GM23338 (cell line): Measurements from ENCODE around the gene PPP1R7. TPM values are rescaled to one million over a fixed set of nuclear protein-coding genes. Genes with fewer than 3 reads are reported as not detected.

ENCODE experiments used
- ATAC-seq: fragments of 200-7000 bp; cut with Tn5 transposase; 3 replicates; pipeline ENCODE4 v1.9.1; 2020
- DNase-seq: peaks from one replicate; pipeline ENCODE4 v3.0.0-alpha.2; 2015; ENCODE audit warnings: low spot score
- H2AFZ ChIP-seq: fragments of 200-600 bp; sonication (generic); 2 replicates; pipeline ENCODE4 v1.8.0; 2016; ENCODE audit warnings: antibody characterized with exemption, mild to moderate bottlenecking, moderate library complexity
- H3F3A ChIP-seq: fragments of 200-600 bp; sonication (generic); replicated peaks from 2 replicates; pipeline ENCODE4 v1.8.0; 2017; ENCODE audit warnings: antibody characterized with exemption, mixed run types, low read depth
- H3K27ac ChIP-seq: fragments of 200-600 bp; sonication (generic); 2 replicates; pipeline ENCODE4 v1.6.1; 2016; ENCODE audit warnings: low read depth
- H3K27me3 ChIP-seq: fragments of 200-600 bp; sonication (generic); 2 replicates; pipeline ENCODE4 v1.8.0; 2016; ENCODE audit warnings: mild to moderate bottlenecking, mixed run types, moderate library complexity; ENCODE audit not compliant: insufficient read depth
- H3K36me3 ChIP-seq: fragments of 200-600 bp; sonication (generic); 2 replicates; pipeline ENCODE4 v1.8.0; 2016; ENCODE audit warnings: mild to moderate bottlenecking; ENCODE audit not compliant: insufficient read depth
- H3K4me1 ChIP-seq: fragments of 200-600 bp; sonication (generic); 2 replicates; pipeline ENCODE4 v1.8.0; 2016; ENCODE audit warnings: mild to moderate bottlenecking, moderate library complexity; ENCODE audit not compliant: insufficient read depth
- H3K4me2 ChIP-seq: fragments of 200-600 bp; sonication (generic); 2 replicates; pipeline ENCODE4 v1.7.1; 2017; ENCODE audit warnings: mixed run types
- H3K4me3 ChIP-seq: fragments of 200-600 bp; sonication (generic); 2 replicates; pipeline ENCODE4 v1.6.1; 2016; ENCODE audit warnings: mixed run types
- H3K79me2 ChIP-seq: fragments of 200-600 bp; sonication (generic); replicated peaks from 2 replicates; pipeline ENCODE4 v1.8.0; 2017; ENCODE audit warnings: mild to moderate bottlenecking; ENCODE audit not compliant: insufficient read depth
- H3K9me2 ChIP-seq: fragments of 200-600 bp; sonication (generic); 2 replicates; pipeline ENCODE4 v1.8.0; 2017; ENCODE audit not compliant: insufficient read depth
- H4K20me1 ChIP-seq: fragments of 200-600 bp; sonication (generic); replicated peaks from 2 replicates; pipeline ENCODE4 v1.8.0; 2017; ENCODE audit warnings: mild to moderate bottlenecking; ENCODE audit not compliant: insufficient read depth
- H3K27ac Mint-ChIP-seq: 2 replicates; pipeline ENCODE4 v1.8.0; 2020; ENCODE audit warnings: inconsistent platforms, mild to moderate bottlenecking, moderate library complexity, mixed read lengths
- H3K27me3 Mint-ChIP-seq: 3 replicates; pipeline ENCODE4 v1.8.0; 2022; ENCODE audit warnings: low read depth, mild to moderate bottlenecking, moderate library complexity, mixed read lengths, inconsistent platforms; ENCODE audit not compliant: insufficient read depth, poor library complexity
- H3K36me3 Mint-ChIP-seq: 3 replicates; pipeline ENCODE4 v1.8.0; 2021; ENCODE audit warnings: low read depth, mild to moderate bottlenecking, inconsistent platforms, moderate library complexity, mixed read lengths
- H3K4me1 Mint-ChIP-seq: 3 replicates; pipeline ENCODE4 v1.8.0; 2020; ENCODE audit warnings: mild to moderate bottlenecking, inconsistent platforms, mixed read lengths
- H3K4me3 Mint-ChIP-seq: 3 replicates; pipeline ENCODE4 v1.8.0; 2021; ENCODE audit warnings: moderate library complexity, mild to moderate bottlenecking, inconsistent platforms, mixed read lengths
- H3K9me3 Mint-ChIP-seq: 3 replicates; pipeline ENCODE4 v1.8.0; 2020; ENCODE audit warnings: moderate library complexity, mild to moderate bottlenecking, inconsistent platforms, mixed read lengths
- CREB1 ChIP-seq: fragments of 250-450 bp; sonication (Bioruptor Pico); IDR thresholded peaks from 2 replicates; pipeline ENCODE4 v1.5.0; 2020; ENCODE audit warnings: low read depth, mild to moderate bottlenecking, moderate library complexity
- EZH2 ChIP-seq: fragments of 200-600 bp; sonication (generic); IDR thresholded peaks from one replicate; pipeline ENCODE4 v1.8.0; 2017; ENCODE audit warnings: antibody characterized with exemption, mild to moderate bottlenecking, low read depth; ENCODE audit not compliant: unreplicated experiment
- EZH2phosphoT487 ChIP-seq: fragments of 200-600 bp; sonication (generic); IDR thresholded peaks from one replicate; pipeline ENCODE4 v1.8.1; 2018; ENCODE audit warnings: antibody characterized with exemption; ENCODE audit not compliant: unreplicated experiment
- JUNB ChIP-seq: IDR thresholded peaks from one replicate; pipeline ENCODE4 v1.6.1; 2016; ENCODE audit warnings: antibody characterized with exemption; ENCODE audit not compliant: unreplicated experiment
- NANOG ChIP-seq: IDR thresholded peaks from 2 replicates; pipeline ENCODE4 v1.6.1; 2016; ENCODE audit warnings: antibody characterized with exemption, borderline replicate concordance
- POLR2AphosphoS5 ChIP-seq: IDR thresholded peaks from 2 replicates; pipeline ENCODE4 v1.6.1; 2016; ENCODE audit warnings: antibody characterized with exemption, low read depth
- STAT1 ChIP-seq: IDR thresholded peaks from one replicate; pipeline ENCODE4 v1.6.1; 2016; ENCODE audit warnings: antibody characterized with exemption; ENCODE audit not compliant: unreplicated experiment
- ZNF114 ChIP-seq: fragments of 250-450 bp; sonication (Bioruptor Pico); IDR thresholded peaks from 2 replicates; pipeline ENCODE4 v1.5.0; 2020; ENCODE audit warnings: mild to moderate bottlenecking, moderate library complexity
- ZNF331 ChIP-seq: fragments of 250-450 bp; sonication (Bioruptor Pico); IDR thresholded peaks from 2 replicates; pipeline ENCODE4 v1.5.0; 2020; ENCODE audit warnings: low read depth, mild to moderate bottlenecking, moderate library complexity
- polyA plus RNA-seq: library from polyadenylated mRNA; unstranded; fragments of >200 nt; fragmentation: Nextera tagmentation; extraction: Ambion mirVana; gene quantifications from 2 replicates; pipeline ENCODE4 v1.2.1, GENCODE V29; 2016
- total RNA-seq: library from RNA; depleted of rRNA; stranded (reverse); fragments of >200 nt; shearing (Covaris generic); gene quantifications from 2 replicates; pipeline ENCODE4 v1.2.3, GENCODE V29; 2014
- TF ChIP-seq, protein P1 (sequence below), 2 experiments: fragments of 200-600 bp in 1 of 2; sonication (generic) in 1 of 2; conservative IDR thresholded peaks; 2 replicates each; pipeline versions ENCODE4 v1.5.1 to v1.6.1; 2016 to 2017; ENCODE audit warnings: antibody characterized with exemption in 2 of 2, low read depth in 2 of 2, mild to moderate bottlenecking in 2 of 2, moderate library complexity in 1 of 2
- TF ChIP-seq, protein P2 (sequence below): IDR thresholded peaks from one replicate; pipeline ENCODE4 v1.6.1; 2018; ENCODE audit warnings: antibody characterized with exemption; ENCODE audit not compliant: unreplicated experiment
- TF ChIP-seq, protein P3 (sequence below): fragments of 250-450 bp; sonication (Bioruptor Pico); IDR thresholded peaks from 2 replicates; pipeline ENCODE4 v1.5.0; 2020; ENCODE audit warnings: mild to moderate bottlenecking, moderate library complexity
- TF ChIP-seq, protein P4 (sequence below): IDR thresholded peaks from 2 replicates; pipeline ENCODE4 v1.6.1; 2016; ENCODE audit warnings: antibody characterized with exemption

PPP1R7 gene
- total and polyA plus RNA-seq, 2 experiments from 2014 or later, result 48.2 to 94.3 TPM

DNA sequence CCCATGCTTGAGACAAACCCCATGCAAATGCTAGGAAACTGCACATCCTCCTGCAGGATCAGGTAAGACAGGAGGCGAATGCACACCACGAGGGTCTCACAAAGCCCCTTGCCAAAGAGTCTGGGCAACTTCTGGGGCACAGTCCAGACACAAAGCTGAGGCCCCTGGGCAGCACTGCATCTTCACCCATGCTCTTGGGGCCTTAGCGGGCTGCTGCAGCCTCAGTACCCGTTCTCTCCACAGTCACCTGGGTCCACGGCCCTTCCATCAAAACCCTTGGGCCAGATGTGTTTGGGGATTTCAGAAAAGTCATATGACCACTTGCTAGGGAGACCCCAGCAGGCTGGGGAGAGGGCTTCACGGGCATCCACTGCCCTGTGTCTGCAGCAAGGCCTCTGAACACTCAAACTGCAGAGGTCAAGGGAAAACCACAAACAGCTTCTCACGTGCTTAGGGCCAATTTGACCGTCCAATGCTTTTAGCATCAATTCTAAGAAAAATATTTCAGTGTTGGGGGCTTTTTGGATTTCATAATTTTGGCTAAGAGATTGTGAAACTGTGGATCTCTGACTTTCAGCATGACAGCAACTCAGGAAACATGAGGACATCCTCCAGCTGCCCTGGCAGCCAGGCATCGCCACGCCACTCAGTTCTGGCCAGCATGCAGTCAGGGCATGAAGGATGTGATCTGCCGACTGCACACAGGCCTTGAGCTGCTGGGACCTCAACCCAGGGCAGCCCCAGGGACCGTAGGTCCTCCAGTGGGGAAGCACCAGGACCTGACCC lies 21.0 kb upstream of the PPP1R7 start:
- Histone ChIP-seq H3K36me3 (0 out of 2 replicates have a peak, but pooled peaks cover 4% of the 10 kb centered on the region), H3K27ac (no peak overlapping the region), H3K9me2 (no peaks in the 10 kb centered on the region), H4K20me1 (no peaks in the 10 kb centered on the region), H3K27me3 (no peaks in the 10 kb centered on the region), H3K4me1 (no peaks in the 10 kb centered on the region), H2AFZ (no peak overlapping the region), H3K4me2 (no peak overlapping the region), H3K79me2 (no peaks in the 10 kb centered on the region), H3K4me3 (no peak overlapping the region), H3F3A (no peaks in the 10 kb centered on the region)
- H3K9me3 Mint-ChIP-seq, result no peaks in the 10 kb centered on the region
- no peaks in the 10 kb centered on the region for H3K27me3 Mint-ChIP-seq
- DNase-seq (no peak), ATAC-seq (no peak)
- peaks cover 32% of the 10 kb centered on the region for H3K36me3 Mint-ChIP-seq
- TF ChIP-seq, protein P1, sequence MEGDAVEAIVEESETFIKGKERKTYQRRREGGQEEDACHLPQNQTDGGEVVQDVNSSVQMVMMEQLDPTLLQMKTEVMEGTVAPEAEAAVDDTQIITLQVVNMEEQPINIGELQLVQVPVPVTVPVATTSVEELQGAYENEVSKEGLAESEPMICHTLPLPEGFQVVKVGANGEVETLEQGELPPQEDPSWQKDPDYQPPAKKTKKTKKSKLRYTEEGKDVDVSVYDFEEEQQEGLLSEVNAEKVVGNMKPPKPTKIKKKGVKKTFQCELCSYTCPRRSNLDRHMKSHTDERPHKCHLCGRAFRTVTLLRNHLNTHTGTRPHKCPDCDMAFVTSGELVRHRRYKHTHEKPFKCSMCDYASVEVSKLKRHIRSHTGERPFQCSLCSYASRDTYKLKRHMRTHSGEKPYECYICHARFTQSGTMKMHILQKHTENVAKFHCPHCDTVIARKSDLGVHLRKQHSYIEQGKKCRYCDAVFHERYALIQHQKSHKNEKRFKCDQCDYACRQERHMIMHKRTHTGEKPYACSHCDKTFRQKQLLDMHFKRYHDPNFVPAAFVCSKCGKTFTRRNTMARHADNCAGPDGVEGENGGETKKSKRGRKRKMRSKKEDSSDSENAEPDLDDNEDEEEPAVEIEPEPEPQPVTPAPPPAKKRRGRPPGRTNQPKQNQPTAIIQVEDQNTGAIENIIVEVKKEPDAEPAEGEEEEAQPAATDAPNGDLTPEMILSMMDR (conservative IDR thresholded peaks at IDR 0.05; ENCODE audit: low read depth in 2 of 2), result no peak
- TF ChIP-seq NANOG, result no peak
- TF ChIP-seq, protein P2, sequence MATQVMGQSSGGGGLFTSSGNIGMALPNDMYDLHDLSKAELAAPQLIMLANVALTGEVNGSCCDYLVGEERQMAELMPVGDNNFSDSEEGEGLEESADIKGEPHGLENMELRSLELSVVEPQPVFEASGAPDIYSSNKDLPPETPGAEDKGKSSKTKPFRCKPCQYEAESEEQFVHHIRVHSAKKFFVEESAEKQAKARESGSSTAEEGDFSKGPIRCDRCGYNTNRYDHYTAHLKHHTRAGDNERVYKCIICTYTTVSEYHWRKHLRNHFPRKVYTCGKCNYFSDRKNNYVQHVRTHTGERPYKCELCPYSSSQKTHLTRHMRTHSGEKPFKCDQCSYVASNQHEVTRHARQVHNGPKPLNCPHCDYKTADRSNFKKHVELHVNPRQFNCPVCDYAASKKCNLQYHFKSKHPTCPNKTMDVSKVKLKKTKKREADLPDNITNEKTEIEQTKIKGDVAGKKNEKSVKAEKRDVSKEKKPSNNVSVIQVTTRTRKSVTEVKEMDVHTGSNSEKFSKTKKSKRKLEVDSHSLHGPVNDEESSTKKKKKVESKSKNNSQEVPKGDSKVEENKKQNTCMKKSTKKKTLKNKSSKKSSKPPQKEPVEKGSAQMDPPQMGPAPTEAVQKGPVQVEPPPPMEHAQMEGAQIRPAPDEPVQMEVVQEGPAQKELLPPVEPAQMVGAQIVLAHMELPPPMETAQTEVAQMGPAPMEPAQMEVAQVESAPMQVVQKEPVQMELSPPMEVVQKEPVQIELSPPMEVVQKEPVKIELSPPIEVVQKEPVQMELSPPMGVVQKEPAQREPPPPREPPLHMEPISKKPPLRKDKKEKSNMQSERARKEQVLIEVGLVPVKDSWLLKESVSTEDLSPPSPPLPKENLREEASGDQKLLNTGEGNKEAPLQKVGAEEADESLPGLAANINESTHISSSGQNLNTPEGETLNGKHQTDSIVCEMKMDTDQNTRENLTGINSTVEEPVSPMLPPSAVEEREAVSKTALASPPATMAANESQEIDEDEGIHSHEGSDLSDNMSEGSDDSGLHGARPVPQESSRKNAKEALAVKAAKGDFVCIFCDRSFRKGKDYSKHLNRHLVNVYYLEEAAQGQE, result no peak
- TF ChIP-seq, protein P3, sequence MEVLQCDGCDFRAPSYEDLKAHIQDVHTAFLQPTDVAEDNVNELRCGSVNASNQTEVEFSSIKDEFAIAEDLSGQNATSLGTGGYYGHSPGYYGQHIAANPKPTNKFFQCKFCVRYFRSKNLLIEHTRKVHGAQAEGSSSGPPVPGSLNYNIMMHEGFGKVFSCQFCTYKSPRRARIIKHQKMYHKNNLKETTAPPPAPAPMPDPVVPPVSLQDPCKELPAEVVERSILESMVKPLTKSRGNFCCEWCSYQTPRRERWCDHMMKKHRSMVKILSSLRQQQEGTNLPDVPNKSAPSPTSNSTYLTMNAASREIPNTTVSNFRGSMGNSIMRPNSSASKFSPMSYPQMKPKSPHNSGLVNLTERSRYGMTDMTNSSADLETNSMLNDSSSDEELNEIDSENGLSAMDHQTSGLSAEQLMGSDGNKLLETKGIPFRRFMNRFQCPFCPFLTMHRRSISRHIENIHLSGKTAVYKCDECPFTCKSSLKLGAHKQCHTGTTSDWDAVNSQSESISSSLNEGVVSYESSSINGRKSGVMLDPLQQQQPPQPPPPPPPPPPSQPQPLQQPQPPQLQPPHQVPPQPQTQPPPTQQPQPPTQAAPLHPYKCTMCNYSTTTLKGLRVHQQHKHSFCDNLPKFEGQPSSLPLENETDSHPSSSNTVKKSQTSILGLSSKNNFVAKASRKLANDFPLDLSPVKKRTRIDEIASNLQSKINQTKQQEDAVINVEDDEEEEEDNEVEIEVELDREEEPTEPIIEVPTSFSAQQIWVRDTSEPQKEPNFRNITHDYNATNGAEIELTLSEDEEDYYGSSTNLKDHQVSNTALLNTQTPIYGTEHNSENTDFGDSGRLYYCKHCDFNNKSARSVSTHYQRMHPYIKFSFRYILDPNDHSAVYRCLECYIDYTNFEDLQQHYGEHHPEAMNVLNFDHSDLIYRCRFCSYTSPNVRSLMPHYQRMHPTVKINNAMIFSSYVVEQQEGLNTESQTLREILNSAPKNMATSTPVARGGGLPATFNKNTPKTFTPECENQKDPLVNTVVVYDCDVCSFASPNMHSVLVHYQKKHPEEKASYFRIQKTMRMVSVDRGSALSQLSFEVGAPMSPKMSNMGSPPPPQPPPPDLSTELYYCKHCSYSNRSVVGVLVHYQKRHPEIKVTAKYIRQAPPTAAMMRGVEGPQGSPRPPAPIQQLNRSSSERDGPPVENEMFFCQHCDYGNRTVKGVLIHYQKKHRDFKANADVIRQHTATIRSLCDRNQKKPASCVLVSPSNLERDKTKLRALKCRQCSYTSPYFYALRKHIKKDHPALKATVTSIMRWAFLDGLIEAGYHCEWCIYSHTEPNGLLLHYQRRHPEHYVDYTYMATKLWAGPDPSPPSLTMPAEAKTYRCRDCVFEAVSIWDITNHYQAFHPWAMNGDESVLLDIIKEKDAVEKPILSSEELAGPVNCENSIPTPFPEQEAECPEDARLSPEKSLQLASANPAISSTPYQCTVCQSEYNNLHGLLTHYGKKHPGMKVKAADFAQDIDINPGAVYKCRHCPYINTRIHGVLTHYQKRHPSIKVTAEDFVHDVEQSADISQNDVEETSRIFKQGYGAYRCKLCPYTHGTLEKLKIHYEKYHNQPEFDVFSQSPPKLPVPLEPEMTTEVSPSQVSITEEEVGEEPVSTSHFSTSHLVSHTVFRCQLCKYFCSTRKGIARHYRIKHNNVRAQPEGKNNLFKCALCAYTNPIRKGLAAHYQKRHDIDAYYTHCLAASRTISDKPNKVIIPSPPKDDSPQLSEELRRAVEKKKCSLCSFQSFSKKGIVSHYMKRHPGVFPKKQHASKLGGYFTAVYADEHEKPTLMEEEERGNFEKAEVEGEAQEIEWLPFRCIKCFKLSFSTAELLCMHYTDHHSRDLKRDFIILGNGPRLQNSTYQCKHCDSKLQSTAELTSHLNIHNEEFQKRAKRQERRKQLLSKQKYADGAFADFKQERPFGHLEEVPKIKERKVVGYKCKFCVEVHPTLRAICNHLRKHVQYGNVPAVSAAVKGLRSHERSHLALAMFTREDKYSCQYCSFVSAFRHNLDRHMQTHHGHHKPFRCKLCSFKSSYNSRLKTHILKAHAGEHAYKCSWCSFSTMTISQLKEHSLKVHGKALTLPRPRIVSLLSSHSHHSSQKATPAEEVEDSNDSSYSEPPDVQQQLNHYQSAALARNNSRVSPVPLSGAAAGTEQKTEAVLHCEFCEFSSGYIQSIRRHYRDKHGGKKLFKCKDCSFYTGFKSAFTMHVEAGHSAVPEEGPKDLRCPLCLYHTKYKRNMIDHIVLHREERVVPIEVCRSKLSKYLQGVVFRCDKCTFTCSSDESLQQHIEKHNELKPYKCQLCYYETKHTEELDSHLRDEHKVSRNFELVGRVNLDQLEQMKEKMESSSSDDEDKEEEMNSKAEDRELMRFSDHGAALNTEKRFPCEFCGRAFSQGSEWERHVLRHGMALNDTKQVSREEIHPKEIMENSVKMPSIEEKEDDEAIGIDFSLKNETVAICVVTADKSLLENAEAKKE (CRISPR knock-in tag), result no peak
- TF ChIP-seq EZH2, result no peak
- TF ChIP-seq EZH2phosphoT487, result no peak
- no peak for TF ChIP-seq JUNB
- no peak for TF ChIP-seq POLR2AphosphoS5
- no peak for TF ChIP-seq STAT1
- TF ChIP-seq ZNF114 (CRISPR knock-in tag), result no peak
- no peak for TF ChIP-seq ZNF331 (CRISPR knock-in tag)
- no peak for TF ChIP-seq CREB1 (CRISPR knock-in tag)
- TF ChIP-seq, protein P4, sequence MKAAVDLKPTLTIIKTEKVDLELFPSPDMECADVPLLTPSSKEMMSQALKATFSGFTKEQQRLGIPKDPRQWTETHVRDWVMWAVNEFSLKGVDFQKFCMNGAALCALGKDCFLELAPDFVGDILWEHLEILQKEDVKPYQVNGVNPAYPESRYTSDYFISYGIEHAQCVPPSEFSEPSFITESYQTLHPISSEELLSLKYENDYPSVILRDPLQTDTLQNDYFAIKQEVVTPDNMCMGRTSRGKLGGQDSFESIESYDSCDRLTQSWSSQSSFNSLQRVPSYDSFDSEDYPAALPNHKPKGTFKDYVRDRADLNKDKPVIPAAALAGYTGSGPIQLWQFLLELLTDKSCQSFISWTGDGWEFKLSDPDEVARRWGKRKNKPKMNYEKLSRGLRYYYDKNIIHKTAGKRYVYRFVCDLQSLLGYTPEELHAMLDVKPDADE, result no peak
- H3K27ac Mint-ChIP-seq, result no peak overlapping the region
- no peak overlapping the region for H3K4me3 Mint-ChIP-seq
- no peaks in the 10 kb centered on the region for H3K4me1 Mint-ChIP-seq
